ENCODE measurements around the gene PIKFYVE.
"Not testable (repeated sequence)": the region's sequence is repeated elsewhere in the genome, so short reads cannot be mapped to it uniquely, and the experiment has no call there.

The PIKFYVE gene

GRCh38 chr2:208255557-208256106 is 10.4 kb upstream of the PIKFYVE start:
- no peak for DNase-seq (ENCODE audit: low read depth in 3 of 3)

- no peak for DNase-seq (ENCODE audit: low read depth in 3 of 3)
Measured at GRCh38 chr2:208256192-208256782, 9.8 kb upstream of the PIKFYVE start.

- DNase-seq (ENCODE audit: low read depth in 3 of 3): not testable (repeated sequence)
Measured at GRCh38 chr2:208256849-208257813, 8.9 kb upstream of the PIKFYVE start.

GRCh38 chr2:208265371-208265800 is 669 bp upstream of the PIKFYVE start:
- peak in 1 of 3 experiments; percentile 10 for DNase-seq (ENCODE audit: low read depth in 3 of 3)

- DNase-seq (ENCODE audit: low read depth in 3 of 3): no peak
Measured at GRCh38 chr2:208266553-208266893, 468 bp downstream of the PIKFYVE start.

GRCh38 chr2:208266936-208267335 is 881 bp downstream of the PIKFYVE start:
- DNase-seq (ENCODE audit: low read depth in 3 of 3): no peak

GRCh38 chr2:208267526-208267925 is 1.5 kb downstream of the PIKFYVE start:
- not testable (repeated sequence) for DNase-seq (ENCODE audit: low read depth in 3 of 3)

- DNase-seq (ENCODE audit: low read depth in 3 of 3): no peak
Measured at GRCh38 chr2:208268156-208268952, 2.3 kb downstream of the PIKFYVE start.

GRCh38 chr2:208269091-208269490 is 3.0 kb downstream of the PIKFYVE start:
- no peak for DNase-seq (ENCODE audit: low read depth in 3 of 3)

- no peak for DNase-seq (ENCODE audit: low read depth in 3 of 3)
Measured at GRCh38 chr2:208274748-208275147, 8.7 kb downstream of the PIKFYVE start.

- no peak for DNase-seq (ENCODE audit: low read depth in 3 of 3)
Measured at GRCh38 chr2:208278549-208278948, 12.5 kb downstream of the PIKFYVE start.

- DNase-seq (ENCODE audit: low read depth in 3 of 3): no peak
Measured at GRCh38 chr2:208279236-208279635, 13.2 kb downstream of the PIKFYVE start.

GRCh38 chr2:208280234-208280633 is 14.2 kb downstream of the PIKFYVE start:
- no peak for DNase-seq (ENCODE audit: low read depth in 3 of 3)

- DNase-seq (ENCODE audit: low read depth in 3 of 3): no peak
Measured at GRCh38 chr2:208280933-208281332, 14.9 kb downstream of the PIKFYVE start.

GRCh38 chr2:208285853-208286252 is 19.8 kb downstream of the PIKFYVE start:
- no peak for DNase-seq (ENCODE audit: low read depth in 3 of 3)

- DNase-seq (ENCODE audit: low read depth in 3 of 3): no peak
Measured at GRCh38 chr2:208294482-208295024, 28.5 kb downstream of the PIKFYVE start.

- no peak for DNase-seq (ENCODE audit: low read depth in 3 of 3)
Measured at GRCh38 chr2:208295834-208296233, 29.8 kb downstream of the PIKFYVE start.

GRCh38 chr2:208296610-208297009 is 30.6 kb downstream of the PIKFYVE start:
- DNase-seq (ENCODE audit: low read depth in 3 of 3): no peak

- no peak for DNase-seq (ENCODE audit: low read depth in 3 of 3)
Measured at GRCh38 chr2:208297961-208298360, 31.9 kb downstream of the PIKFYVE start.

GRCh38 chr2:208300847-208301618 is 35.0 kb downstream of the PIKFYVE start:
- no peak for DNase-seq (ENCODE audit: low read depth in 3 of 3)

- DNase-seq (ENCODE audit: low read depth in 3 of 3): no peak
Measured at GRCh38 chr2:208304157-208304556, 38.1 kb downstream of the PIKFYVE start.
